A549 (cell line): ENCODE results near the gene ZMAT3. TPM values are rescaled to one million over a fixed set of nuclear protein-coding genes. Genes with fewer than 3 reads are reported as not detected.

Source experiments
- ATAC-seq, 2 experiments: fragments of 200-7000 bp in 1 of 2; fragments of >200 bp in 1 of 2; cut with Nextera tagmentation in 1 of 2; cut with Tn5 transposase in 1 of 2; 3 replicates each; pipeline versions ENCODE4 v1.8.0 to v1.9.1; 2018 to 2020; ENCODE audit warnings: mild to moderate bottlenecking in 1 of 2, moderate library complexity in 1 of 2
- CTCF ChIA-PET: fragments of 300-600 bp; sonication (Branson Sonifier 250); formaldehyde crosslinking; extraction: SDS; loops from one replicate; lab custom pipeline; 2021; ENCODE audit warnings: antibody characterized with exemption, inconsistent platforms; lab: Yijun Ruan, JAX
- POLR2A ChIA-PET: fragments of 350-600 bp; formaldehyde crosslinking; extraction: SDS; loops from one replicate; lab custom pipeline; 2021; ENCODE audit warnings: antibody characterized with exemption, inconsistent platforms; lab: Yijun Ruan, JAX
- DNase-seq, 2 experiments: peaks; one replicate each; pipeline versions ENCODE4 v3.0.0 to v3.0.0-alpha.2; 2011 to 2016; ENCODE audit warnings: low read depth in 1 of 2, low spot score in 1 of 2
- FAIRE-seq: peaks from 2 replicates; lab custom pipeline; 2011; peaks lifted over from hg19 to GRCh38; lab: Jason Lieb, UNC
- H3K27ac ChIP-seq, 2 experiments: fragments of >200 bp; sonication (Bioruptor Twin); formaldehyde crosslinking; 3 replicates each; pipeline ENCODE4 v1.5.1; 2016 to 2017
- H3K4me1 ChIP-seq: fragments of >200 bp; sonication (Bioruptor Twin); formaldehyde crosslinking; 3 replicates; pipeline ENCODE4 v1.6.1; 2016
- H3K4me2 ChIP-seq: fragments of >200 bp; sonication (Bioruptor Twin); formaldehyde crosslinking; 3 replicates; pipeline ENCODE4 v1.6.1; 2016
- H3K4me3 ChIP-seq: fragments of >200 bp; sonication (Bioruptor Twin); formaldehyde crosslinking; 3 replicates; pipeline ENCODE4 v1.5.1; 2016
- H3K9me3 ChIP-seq: fragments of >200 bp; sonication (Bioruptor Twin); formaldehyde crosslinking; 3 replicates; pipeline ENCODE4 v1.6.1; 2016
- BCL3 ChIP-seq: fragments of >200 bp; sonication (Bioruptor Twin); formaldehyde crosslinking; IDR thresholded peaks from 3 replicates; pipeline ENCODE4 v1.6.1; 2016
- CBX8 ChIP-seq: fragments of 200-600 bp; sonication (generic); IDR thresholded peaks from 2 replicates; pipeline ENCODE4 v1.6.1; 2016
- EHMT2 ChIP-seq: fragments of 200-600 bp; sonication (generic); IDR thresholded peaks from 2 replicates; pipeline ENCODE4 v1.6.1; 2016; ENCODE audit warnings: antibody characterized with exemption, low read depth, mild to moderate bottlenecking, moderate library complexity
- ELK1 ChIP-seq: fragments of 150-350 bp; IDR thresholded peaks from 2 replicates; pipeline ENCODE4 v1.6.1; 2014; ENCODE audit warnings: low read depth, mild to moderate bottlenecking, low read length
- EP300 ChIP-seq, 2 experiments: fragments of >200 bp; sonication (Bioruptor Twin); formaldehyde crosslinking; IDR thresholded peaks; 2 replicates in 1 of 2; 3 replicates in 1 of 2; pipeline ENCODE4 v1.6.1; 2016 to 2017
- FOXS1 ChIP-seq: fragments of 250-450 bp; sonication (Bioruptor Pico); IDR thresholded peaks from 2 replicates; pipeline ENCODE4 v1.5.0; 2020; ENCODE audit warnings: mild to moderate bottlenecking, moderate library complexity
- GATA3 ChIP-seq: IDR thresholded peaks from 2 replicates; pipeline ENCODE4 v1.6.1; 2012; ENCODE audit warnings: borderline replicate concordance
- HOXA7 ChIP-seq: fragments of 250-450 bp; sonication (Bioruptor Pico); IDR thresholded peaks from 2 replicates; pipeline ENCODE4 v1.5.0; 2020; ENCODE audit warnings: mild to moderate bottlenecking, moderate library complexity
- HOXB13 ChIP-seq: fragments of 250-450 bp; sonication (Bioruptor Pico); IDR thresholded peaks from 2 replicates; pipeline ENCODE4 v1.5.0; 2020; ENCODE audit warnings: low read depth, mild to moderate bottlenecking, moderate library complexity
- HOXB5 ChIP-seq: fragments of 250-450 bp; sonication (Bioruptor Pico); IDR thresholded peaks from 2 replicates; pipeline ENCODE4 v1.5.0; 2020; ENCODE audit warnings: mild to moderate bottlenecking, moderate library complexity
- JUNB ChIP-seq: fragments of >200 bp; sonication (Bioruptor Twin); formaldehyde crosslinking; IDR thresholded peaks from 2 replicates; pipeline ENCODE4 v1.6.1; 2016
- KDM1A ChIP-seq: fragments of 200-600 bp; sonication (generic); IDR thresholded peaks from 2 replicates; pipeline ENCODE4 v1.6.1; 2016; ENCODE audit warnings: low read depth, mild to moderate bottlenecking
- MAFK ChIP-seq: fragments of 450-650 bp; IDR thresholded peaks from 2 replicates; pipeline ENCODE4 v1.6.1; 2014; ENCODE audit not compliant: partially characterized antibody
- MYC ChIP-seq: IDR thresholded peaks from 2 replicates; pipeline ENCODE4 v1.6.1; 2012; ENCODE audit warnings: mild to moderate bottlenecking, inconsistent platforms, low read length, improper control_type of control experiment, borderline replicate concordance
- NFE2L2 ChIP-seq: fragments of 150-350 bp; conservative IDR thresholded peaks from 2 replicates; pipeline ENCODE4 v1.6.1; 2014; ENCODE audit warnings: low read length
- PHF8 ChIP-seq: fragments of 200-600 bp; sonication (generic); IDR thresholded peaks from 2 replicates; pipeline ENCODE4 v1.6.1; 2016; ENCODE audit warnings: low read depth, mild to moderate bottlenecking, antibody characterized with exemption, moderate library complexity, borderline replicate concordance
- RAD21 ChIP-seq, 2 experiments: fragments of >200 bp in 1 of 2; sonication (Bioruptor Twin) in 1 of 2; formaldehyde crosslinking in 1 of 2; IDR thresholded peaks in 1 of 2; conservative IDR thresholded peaks in 1 of 2; 2 replicates in 1 of 2; 3 replicates in 1 of 2; pipeline ENCODE4 v1.6.1; 2012 to 2018; ENCODE audit warnings: inconsistent platforms in 1 of 2
- RARB ChIP-seq: fragments of 250-450 bp; sonication (Bioruptor Pico); IDR thresholded peaks from 2 replicates; pipeline ENCODE4 v1.8.0; 2021; ENCODE audit warnings: mild to moderate bottlenecking, moderate library complexity
- RCOR1 ChIP-seq: fragments of 150-350 bp; IDR thresholded peaks from 2 replicates; pipeline ENCODE4 v1.6.1; 2014; ENCODE audit warnings: antibody characterized with exemption, low read length, low read depth
- REST ChIP-seq: fragments of 200-600 bp; sonication (generic); IDR thresholded peaks from 2 replicates; pipeline ENCODE4 v1.6.1; 2016; ENCODE audit warnings: antibody characterized with exemption, mild to moderate bottlenecking, moderate library complexity
- RNF2 ChIP-seq: fragments of 200-600 bp; sonication (generic); IDR thresholded peaks from 2 replicates; pipeline ENCODE4 v1.6.1; 2016; ENCODE audit warnings: low read depth, mild to moderate bottlenecking, antibody characterized with exemption, moderate library complexity, borderline replicate concordance
- SMC3 ChIP-seq: fragments of >200 bp; sonication (Bioruptor Twin); formaldehyde crosslinking; IDR thresholded peaks from 3 replicates; pipeline ENCODE4 v1.6.1; 2018; ENCODE audit warnings: inconsistent platforms
- TFCP2L1 ChIP-seq: fragments of 250-450 bp; sonication (Bioruptor Pico); IDR thresholded peaks from 2 replicates; pipeline ENCODE4 v1.5.0; 2021; ENCODE audit warnings: mild to moderate bottlenecking
- TP53 ChIP-seq: fragments of 250-450 bp; sonication (Bioruptor Pico); IDR thresholded peaks from 2 replicates; pipeline ENCODE4 v1.5.0; 2021; ENCODE audit warnings: mild to moderate bottlenecking, moderate library complexity
- USF2 ChIP-seq: fragments of 450-650 bp; IDR thresholded peaks from 2 replicates; pipeline ENCODE4 v1.6.1; 2014; ENCODE audit warnings: antibody characterized with exemption
- ZNF302 ChIP-seq: fragments of 250-450 bp; sonication (Bioruptor Pico); IDR thresholded peaks from 2 replicates; pipeline ENCODE4 v1.9.0; 2021; ENCODE audit warnings: inconsistent platforms, mild to moderate bottlenecking, moderate library complexity
- WGBS: methylation state at CpG from one replicate; pipeline ENCODE4 v1.1.6; 2017; ENCODE audit errors: missing lambda C conversion rate; 5-methylcytosine and 5-hydroxymethylcytosine counted together
- polyA plus RNA-seq, 4 experiments: library from polyadenylated mRNA; depleted of rRNA in 3 of 4; stranded (reverse); fragments of >200 nt; fragmentation: RNase III in 1 of 4; extraction: RNeasy Plus Mini Kit Qiagen cat#74134 plus additional on column Dnase treatment in 1 of 4; gene quantifications; 2 replicates in 3 of 4; 3 replicates in 1 of 4; pipeline ENCODE4 v1.2.3, GENCODE V29; 2011 to 2017

The ZMAT3 gene
- polyA plus RNA-seq, 2 of the 4 experiments (the other 2 are of a cell fraction): 5.7 to 12.2 TPM

- FAIRE-seq (no peak), DNase-seq (no peak), ATAC-seq (no peak)
- ChIA-PET POLR2A (no interaction called here), CTCF (no interaction called here)
- Histone ChIP-seq H3K27ac (no peak overlapping the region), H3K9me3 (no peaks in the 10 kb centered on the region), H3K4me1 (no peaks in the 10 kb centered on the region), H3K4me2 (no peak overlapping the region), H3K4me3 (no peak overlapping the region)
- TF ChIP-seq REST: no peak
- TF ChIP-seq RARB: no peak
- no peak for TF ChIP-seq RCOR1
- no peak for TF ChIP-seq ELK1
- TF ChIP-seq CBX8: no peak
- TF ChIP-seq RAD21 (conservative IDR thresholded peaks at IDR 0.05 in 1 of 2, IDR thresholded peaks at IDR 0.05 in 1 of 2): no peak
- TF ChIP-seq PHF8: no peak
- TF ChIP-seq TP53 (CRISPR knock-in tag): no peak
- TF ChIP-seq EP300 (IDR thresholded peaks at IDR 0.05): no peak
- no peak for TF ChIP-seq FOXS1 (CRISPR knock-in tag)
- TF ChIP-seq BCL3: no peak
- no peak for TF ChIP-seq USF2
- no peak for TF ChIP-seq GATA3
- TF ChIP-seq RNF2: no peak
- TF ChIP-seq MYC: no peak
- no peak for TF ChIP-seq TFCP2L1 (CRISPR knock-in tag)
- no peak for TF ChIP-seq JUNB
- TF ChIP-seq NFE2L2: no peak
- no peak for TF ChIP-seq ZNF302 (CRISPR knock-in tag)
- 6% methylated on average over 1 of the region's 1 CpG for WGBS
Observed at GRCh38 chr3:178971614-178972013, 100.0 kb downstream of the ZMAT3 start.

GRCh38 chr3:178969004-178969700 lies 102.5 kb downstream of the ZMAT3 start:
- FAIRE-seq (no peak), ATAC-seq (no peak), DNase-seq (no peak)
- 17% methylated on average over 5 of the region's 5 CpGs for WGBS
- Histone ChIP-seq H3K4me2 (no peak overlapping the region), H3K9me3 (no peaks in the 10 kb centered on the region), H3K27ac (no peak overlapping the region), H3K4me3 (no peak overlapping the region), H3K4me1 (no peaks in the 10 kb centered on the region)
- ChIA-PET CTCF (interaction anchor here (3.0 kb wide), 1 partner anchor 534 kb away, joined by 16 read pairs; no protein-coding TSS in a partner anchor), POLR2A (no interaction called here)
- no peak for TF ChIP-seq BCL3
- TF ChIP-seq HOXB13: no peak
- no peak for TF ChIP-seq TP53 (CRISPR knock-in tag)
- TF ChIP-seq HOXB5 (CRISPR knock-in tag): no peak
- TF ChIP-seq ZNF302 (CRISPR knock-in tag): no peak
- no peak for TF ChIP-seq EHMT2
- no peak for TF ChIP-seq RARB
- no peak for TF ChIP-seq HOXA7 (CRISPR knock-in tag)
- no peak for TF ChIP-seq RCOR1
- TF ChIP-seq MAFK: no peak
- no peak for TF ChIP-seq SMC3
- no peak for TF ChIP-seq KDM1A
